Tongue (tissue), 2 donors: ENCODE results near the gene ST6GALNAC3. TPM values are rescaled to one million over a fixed set of nuclear protein-coding genes. Genes with fewer than 3 reads are reported as not detected.
A peak's percentile ranks its signal among the peaks of the same experiment; 100 is the strongest.
"Not testable (repeated sequence)": the region's sequence is repeated elsewhere in the genome, so short reads cannot be mapped to it uniquely, and the experiment has no call there.

ENCODE experiments used
- DNase-seq: peaks from one replicate; pipeline ENCODE4 v3.0.0-alpha.2; 2015
- total RNA-seq: library from RNA; depleted of rRNA; stranded (reverse); fragments of >200 nt; gene quantifications from one replicate; pipeline ENCODE4 v1.2.3, GENCODE V29; 2014

ST6GALNAC3 gene
- total RNA-seq, 1 donor from 2014 or later, result 6.5 TPM

DNA sequence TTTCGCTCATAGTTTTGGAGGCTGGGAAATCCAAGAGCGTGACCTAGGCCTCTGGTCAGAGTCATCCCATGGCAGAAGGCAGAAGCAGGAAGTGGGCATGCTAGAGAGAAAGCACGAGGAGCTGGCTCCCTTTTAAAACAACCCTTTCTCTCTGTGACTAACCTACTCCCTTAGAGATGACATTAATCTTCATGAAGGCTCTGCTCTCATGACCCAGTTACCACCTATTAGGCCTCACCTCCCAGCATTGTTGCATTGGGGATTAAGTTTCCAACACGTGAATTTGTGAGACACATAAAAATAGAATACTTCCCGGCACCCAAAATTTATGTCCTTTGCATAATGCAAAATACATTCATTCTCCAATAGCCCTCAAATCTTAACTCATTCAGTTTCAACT lies 569.6 kb downstream of the ST6GALNAC3 start:
- no peak for DNase-seq

DNA sequence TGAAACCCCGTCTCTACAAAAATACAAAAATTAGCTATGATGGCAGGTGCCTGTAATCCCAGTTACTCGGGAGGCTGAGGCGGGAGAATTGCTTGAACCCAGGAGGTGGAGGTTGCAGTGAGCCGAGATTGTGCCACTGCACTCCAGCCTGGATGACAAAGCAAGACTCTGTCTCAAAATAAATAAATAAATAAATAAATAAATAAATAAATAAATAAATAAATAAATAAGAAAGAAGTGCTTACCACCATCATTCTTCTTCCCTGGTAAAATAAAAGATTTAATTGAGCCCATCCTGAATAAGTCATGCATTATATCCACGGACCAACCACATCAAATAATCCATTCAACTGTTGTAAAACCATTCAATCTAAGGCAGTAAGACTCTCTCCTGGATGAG lies 578.3 kb downstream of the ST6GALNAC3 start:
- DNase-seq, result not testable (repeated sequence)

DNA sequence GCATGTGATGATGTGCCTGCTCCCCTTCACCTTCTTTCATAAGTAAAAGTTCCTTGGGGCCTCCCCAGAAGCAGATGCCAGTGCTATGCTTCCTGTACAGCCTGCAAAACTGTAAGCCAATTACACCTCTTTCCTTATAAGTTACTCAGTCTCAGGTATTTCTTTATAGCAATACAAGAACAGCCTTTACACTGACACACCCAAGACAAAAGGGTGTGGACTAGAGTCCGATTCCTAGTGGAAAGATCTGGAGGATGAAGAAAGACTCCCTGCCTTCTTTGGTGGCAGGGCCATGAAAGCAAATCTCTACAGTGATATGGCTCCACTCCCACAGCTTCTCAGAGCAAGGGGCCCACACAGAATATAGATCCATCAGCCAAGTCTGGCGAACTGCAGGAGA lies 583.1 kb downstream of the ST6GALNAC3 start:
- DNase-seq, result no peak

DNA sequence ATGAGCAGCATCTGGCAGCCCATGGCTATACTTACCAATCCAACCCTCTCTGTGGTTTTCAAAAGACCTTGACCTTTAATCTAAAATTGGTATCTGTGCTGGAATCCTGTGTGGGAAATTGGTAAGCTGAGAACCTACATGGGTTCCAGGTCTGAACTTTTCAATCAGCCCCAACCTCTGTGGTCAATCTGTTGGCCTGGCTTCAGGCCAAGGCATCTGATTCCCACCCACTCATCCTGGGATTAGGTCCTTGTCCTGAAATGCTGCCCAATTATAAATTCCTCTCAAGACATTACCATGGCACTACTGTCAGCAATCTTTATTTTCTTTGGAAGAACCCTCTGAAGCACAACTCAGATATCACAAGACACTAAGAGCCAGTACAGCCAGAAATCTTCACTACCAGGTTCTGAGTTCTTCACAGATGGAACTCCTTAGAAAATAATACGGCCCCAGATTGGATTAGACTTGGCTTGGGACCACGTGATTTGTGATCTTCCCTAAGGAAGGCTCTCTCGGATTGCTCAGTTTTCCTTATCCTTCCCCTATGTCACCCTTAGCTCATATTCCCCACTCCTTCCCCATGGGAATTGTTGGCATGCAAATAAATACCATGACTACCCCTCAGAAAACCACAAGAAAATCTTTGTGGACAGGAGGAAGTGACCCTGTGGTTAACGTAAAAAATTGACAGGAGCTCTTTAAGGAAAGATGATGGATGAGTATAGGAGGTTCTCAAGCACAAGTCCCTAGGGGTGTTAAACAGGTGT lies 584.8 kb downstream of the ST6GALNAC3 start:
- DNase-seq, result no peak

DNA sequence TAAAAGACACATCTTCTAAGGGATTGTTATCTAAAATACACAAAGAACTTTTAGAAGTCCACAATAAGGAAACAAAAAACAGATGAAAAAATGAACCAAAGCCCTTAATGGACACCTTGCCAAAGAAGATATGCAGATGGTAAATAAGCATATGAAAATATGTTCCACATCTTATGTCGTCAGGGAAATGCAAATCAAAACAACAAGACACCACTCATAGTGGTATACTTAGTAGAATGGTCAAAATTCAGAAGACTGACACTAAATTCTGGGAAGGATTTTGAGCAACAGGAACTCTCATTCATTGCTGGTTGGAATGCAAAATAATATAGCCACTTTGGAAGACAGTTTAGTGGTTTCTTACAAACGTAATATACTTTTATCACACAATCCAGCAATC lies 587.0 kb downstream of the ST6GALNAC3 start:
- DNase-seq, result no peak

DNA sequence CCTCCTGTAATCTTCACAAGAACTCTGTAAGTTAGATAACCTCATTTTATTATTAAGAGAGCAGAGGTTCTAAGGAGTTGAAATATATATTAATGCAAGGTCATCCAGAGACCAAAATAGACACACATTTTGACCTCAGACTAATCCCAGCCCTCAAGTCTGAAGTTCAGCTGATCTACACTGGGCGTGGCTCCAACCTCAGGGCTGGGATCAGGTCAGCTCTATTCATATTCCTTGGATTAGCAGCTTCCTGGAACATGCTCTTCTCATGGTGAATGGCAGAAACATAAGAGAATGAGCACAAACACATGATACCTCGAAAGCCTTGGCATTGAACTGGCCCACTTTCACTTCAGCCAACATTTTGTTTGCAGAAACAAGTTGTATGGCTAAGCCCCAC lies 592.0 kb downstream of the ST6GALNAC3 start:
- peak; percentile 48 for DNase-seq

DNA sequence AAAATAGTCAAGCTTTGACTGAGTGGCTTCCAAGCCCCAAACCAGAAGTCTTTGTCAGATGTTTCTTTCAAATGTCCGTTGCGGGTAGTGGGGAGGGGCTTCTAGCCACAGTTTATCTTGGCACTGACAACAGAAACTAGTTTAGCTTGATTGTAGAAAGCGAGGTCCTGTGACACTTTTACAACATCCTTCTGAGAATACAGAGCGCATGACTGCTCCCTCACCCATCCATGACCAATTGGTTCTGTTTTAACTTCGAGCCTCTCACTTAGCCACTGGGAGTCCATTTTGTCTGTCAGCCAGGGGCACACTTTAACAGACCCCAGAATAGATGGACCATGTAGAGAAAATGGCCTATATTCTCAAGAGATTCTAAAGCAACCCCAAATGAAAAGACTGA lies 593.5 kb downstream of the ST6GALNAC3 start:
- DNase-seq, result no peak

DNA sequence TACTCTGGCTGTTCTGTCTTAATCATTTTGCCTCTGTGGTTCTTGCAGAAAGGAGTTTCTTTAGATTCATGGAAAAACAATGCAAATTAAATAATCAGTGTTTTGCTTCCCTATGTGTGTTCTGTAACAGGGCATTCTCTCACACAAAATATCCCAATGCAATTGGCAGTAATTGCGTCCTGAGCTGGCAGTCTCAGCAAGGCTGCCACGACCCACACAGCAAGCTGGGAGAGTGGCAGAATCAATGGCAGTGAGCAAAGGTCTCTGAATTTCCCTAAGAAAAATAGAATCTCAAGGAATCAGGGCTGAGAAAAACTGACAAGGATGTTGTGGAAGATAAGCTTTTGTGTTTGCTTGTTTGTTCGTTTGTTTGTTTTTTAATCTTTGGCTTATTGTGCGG lies 594.6 kb downstream of the ST6GALNAC3 start:
- no peak for DNase-seq

DNA sequence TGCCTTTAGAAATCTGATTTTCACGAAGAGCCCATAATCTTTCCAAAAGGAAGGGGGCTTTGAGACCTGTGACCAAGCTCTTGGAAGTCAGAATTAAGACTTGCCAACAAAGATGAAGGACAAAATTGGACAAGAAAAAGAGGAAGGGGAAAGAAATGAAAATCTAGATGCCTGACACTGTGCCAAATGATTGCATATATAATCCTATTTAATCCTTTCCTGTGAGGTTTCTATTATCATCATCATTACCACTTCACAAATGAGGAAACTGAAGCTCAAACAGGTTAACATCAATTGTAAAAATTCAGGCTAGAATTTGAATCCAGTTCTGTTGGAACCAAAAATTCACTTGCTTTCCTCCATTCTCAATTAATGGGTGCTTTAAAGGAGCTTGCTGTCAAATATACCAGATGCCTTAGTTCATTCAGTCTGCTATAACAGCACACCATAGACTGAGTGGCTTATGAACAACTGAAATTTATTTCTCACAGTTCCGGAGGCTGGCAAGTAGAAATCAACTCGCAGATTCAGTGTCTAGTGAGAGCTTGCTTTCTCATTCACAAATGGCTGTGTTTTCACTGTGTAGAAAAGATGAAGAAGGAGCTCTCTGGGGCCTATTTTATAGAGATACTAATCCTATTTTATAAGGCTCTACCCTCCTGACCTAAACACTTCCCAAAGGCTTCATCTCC lies 595.2 kb downstream of the ST6GALNAC3 start:
- no peak for DNase-seq

DNA sequence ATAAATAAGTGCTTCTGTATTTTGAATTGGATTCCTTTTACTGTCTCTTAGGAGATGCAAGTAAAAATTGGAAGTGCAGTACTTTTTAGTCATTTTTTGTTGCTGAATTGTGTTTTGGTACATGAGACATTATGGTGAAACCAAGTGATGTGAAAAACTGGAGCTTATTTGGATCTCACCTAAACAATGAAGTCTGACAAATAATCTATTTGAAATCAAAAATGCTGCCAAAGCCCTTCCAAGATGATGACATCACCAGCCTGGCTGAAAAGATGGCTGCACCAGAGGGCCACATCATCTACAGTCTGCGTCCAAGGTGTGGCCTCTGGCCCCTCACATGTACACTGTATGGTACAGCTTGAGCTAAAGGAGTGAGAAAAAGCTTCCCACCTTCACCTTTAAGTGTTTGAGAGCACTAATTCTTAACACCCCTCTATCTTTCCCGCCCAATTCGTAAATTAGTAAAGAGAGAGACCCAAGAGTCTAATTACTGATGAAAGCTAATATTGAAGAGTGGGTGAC lies 600.2 kb downstream of the ST6GALNAC3 start:
- DNase-seq, result no peak

DNA sequence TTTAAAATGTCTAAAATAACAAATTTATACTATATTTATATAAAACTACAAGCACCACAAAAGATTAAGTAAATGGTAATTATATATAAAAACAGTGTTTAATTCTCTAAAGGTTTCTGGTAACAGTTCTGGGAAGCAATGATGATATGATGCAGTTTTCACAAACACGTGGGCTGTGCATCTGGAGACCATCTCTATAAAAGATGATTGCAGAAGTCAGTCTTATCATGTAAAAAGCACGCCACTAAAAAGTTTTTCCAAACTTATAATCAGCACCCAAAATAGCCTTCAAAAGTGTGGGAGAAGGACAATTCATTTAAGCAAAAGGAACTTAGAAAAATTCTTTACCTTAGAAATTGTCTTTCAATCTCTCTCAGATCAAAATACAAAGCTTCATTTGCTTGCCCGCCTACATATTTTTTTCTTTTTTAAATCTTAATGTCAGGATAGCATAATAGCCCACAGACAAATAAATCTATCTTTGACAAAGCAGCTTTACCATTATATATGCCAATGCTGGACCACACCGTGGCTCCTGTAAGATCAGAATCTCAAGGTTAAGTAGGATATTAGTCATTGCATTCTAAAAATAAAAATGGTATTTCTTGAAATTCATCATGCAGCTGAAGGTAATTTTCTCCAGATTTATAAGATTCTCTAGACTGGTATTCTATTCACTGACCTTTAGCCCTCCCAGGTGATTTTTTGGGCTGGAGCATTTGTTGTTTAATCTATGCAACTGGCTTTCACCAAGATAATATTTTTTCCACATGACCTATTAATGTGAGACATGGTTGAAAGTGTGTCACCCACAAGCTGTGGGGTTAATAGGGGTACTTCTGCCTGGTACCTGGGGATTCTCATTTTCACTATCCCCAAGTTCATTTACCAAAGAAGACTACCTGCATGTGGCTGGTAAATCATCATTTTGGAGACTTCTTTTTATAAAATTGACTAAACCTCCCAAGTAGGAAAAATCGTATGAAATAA lies 603.2 kb downstream of the ST6GALNAC3 start:
- no peak for DNase-seq

DNA sequence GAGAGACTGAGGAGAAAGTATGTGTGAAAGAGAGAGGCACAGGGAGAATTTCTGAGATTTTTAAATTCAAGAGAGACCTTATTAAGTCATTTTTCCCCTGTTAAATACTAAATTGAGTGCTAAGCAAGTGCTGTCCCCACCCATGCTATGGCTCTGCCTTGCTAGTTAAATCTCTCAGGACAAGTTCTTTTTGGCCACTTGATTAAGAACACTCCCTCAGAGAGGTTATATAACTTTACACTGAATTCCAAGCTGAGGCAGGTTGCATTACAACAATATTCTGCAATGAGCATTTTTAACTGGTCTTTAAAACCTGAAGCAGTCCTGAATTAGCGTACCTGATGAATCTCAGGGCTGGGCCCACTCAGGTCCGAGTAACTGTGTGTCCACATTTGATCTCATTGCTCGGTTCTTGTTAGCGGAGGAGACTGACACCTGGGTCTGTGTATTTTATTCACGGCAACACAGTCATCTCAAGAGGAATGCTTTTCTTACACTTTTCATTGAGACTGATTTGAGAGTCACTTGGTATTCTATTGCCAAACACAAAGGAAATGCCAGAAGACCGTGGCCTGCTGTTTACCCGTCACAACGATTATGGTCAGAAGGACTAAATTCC lies 605.1 kb downstream of the ST6GALNAC3 start:
- DNase-seq, result no peak

DNA sequence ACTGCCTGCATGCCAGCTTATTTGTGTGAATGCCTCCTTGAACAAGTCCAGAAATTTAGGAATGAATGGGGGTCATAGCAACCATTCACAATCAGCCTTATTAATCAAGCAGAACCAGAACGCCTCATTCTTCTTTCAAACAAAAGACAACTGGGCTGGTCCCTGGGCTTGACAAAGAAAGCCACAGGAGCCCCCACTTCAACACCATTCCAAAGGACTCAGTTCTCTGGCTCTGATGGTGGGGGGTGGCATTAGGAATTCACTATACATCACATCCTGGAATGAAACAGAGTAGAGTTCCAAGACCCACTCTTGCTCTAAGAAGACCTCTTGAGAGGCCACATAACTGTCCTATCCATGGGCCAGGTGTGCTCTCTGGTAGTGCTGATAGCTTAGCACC lies 606.1 kb downstream of the ST6GALNAC3 start:
- DNase-seq, result no peak

DNA sequence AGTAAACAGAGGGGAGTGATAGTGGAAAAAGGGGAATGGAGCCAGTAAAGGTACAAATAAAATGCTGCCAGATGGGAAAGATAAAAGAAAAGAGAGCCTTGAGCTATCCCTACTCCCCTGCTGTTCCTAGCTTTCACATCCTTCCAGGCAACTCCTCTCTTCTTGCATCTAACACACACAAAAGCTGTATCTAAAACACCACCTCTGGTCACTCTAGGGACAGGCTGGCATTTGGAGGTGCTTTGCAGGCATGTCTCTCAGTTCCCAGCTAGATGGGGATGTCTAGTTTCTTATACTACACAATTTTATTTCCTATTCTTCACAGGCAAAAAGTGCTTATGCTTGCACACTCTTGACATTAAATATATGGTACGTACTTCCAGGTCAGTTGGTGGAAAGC lies 607.6 kb downstream of the ST6GALNAC3 start:
- DNase-seq, result no peak

Other genes starting within 250 kb of the ST6GALNAC3 start
- not detected for gene ASB17, start 142.3 kb upstream of the ST6GALNAC3 start, total RNA-seq